Progenitor cell of endocrine pancreas (in vitro differentiated cells): Measurements from ENCODE around the gene SYNGAP1. TPM values are rescaled to one million over a fixed set of nuclear protein-coding genes. Genes with fewer than 3 reads are reported as not detected.
"Not testable (repeated sequence)": the region's sequence is repeated elsewhere in the genome, so short reads cannot be mapped to it uniquely, and the experiment has no call there.

Experiments
- DNase-seq: peaks from one replicate; pipeline ENCODE4 v3.0.0; 2021; ENCODE audit warnings: low spot score; ENCODE audit not compliant: unreplicated experiment
- H3K27ac Mint-ChIP-seq: 2 replicates; pipeline ENCODE4 v1.8.0; 2021; ENCODE audit warnings: mild to moderate bottlenecking, moderate library complexity, mixed read lengths
- H3K27me3 Mint-ChIP-seq: 2 replicates; pipeline ENCODE4 v1.8.0; 2021; ENCODE audit warnings: mixed read lengths
- H3K36me3 Mint-ChIP-seq: 2 replicates; pipeline ENCODE4 v1.8.0; 2022; ENCODE audit warnings: mixed read lengths; ENCODE audit not compliant: insufficient read depth
- H3K4me1 Mint-ChIP-seq: 2 replicates; pipeline ENCODE4 v1.8.0; 2021; ENCODE audit warnings: low read depth, mixed read lengths
- H3K4me3 Mint-ChIP-seq: 2 replicates; pipeline ENCODE4 v1.8.0; 2021; ENCODE audit warnings: low read depth, mild to moderate bottlenecking, moderate library complexity, mixed read lengths
- H3K9me3 Mint-ChIP-seq: 2 replicates; pipeline ENCODE4 v1.8.0; 2021; ENCODE audit warnings: low read depth, mixed read lengths
- total RNA-seq: library from RNA; stranded (reverse); gene quantifications from 2 replicates; pipeline ENCODE4 v1.2.1, GENCODE V29; 2021
- TF ChIP-seq, protein P1 (sequence below): fragments of 200-600 bp; sonication (generic); IDR thresholded peaks from one replicate; pipeline ENCODE4 v1.5.0; 2021; ENCODE audit warnings: antibody characterized with exemption, mild to moderate bottlenecking; ENCODE audit not compliant: unreplicated experiment

The SYNGAP1 gene
- total RNA-seq, 1 donor from 2014 or later: 60.3 TPM

DNA sequence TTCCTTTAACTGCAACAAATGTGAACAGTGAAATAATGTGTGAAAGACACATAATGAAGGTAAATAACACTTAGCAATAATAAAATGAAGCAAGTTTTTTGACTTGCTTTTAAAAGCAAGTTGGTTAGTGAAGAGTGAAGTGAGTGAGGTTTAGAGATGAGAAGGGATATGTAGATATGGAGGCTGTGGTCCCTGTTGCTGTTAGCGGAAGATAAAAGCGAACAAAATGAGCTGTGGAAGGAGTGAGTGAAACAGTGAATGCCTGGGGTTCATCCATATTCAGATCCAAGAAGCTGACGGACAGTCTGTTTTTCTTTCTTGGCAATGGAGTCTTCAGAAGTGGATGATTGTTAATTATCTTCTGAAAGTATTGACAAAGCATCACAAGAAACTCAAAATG lies 58.0 kb downstream of the SYNGAP1 start:
- no peak overlapping the region for H3K27ac Mint-ChIP-seq

GRCh38 chr6:33481192-33481591 lies 61.3 kb downstream of the SYNGAP1 start:
- TF ChIP-seq, protein P1, sequence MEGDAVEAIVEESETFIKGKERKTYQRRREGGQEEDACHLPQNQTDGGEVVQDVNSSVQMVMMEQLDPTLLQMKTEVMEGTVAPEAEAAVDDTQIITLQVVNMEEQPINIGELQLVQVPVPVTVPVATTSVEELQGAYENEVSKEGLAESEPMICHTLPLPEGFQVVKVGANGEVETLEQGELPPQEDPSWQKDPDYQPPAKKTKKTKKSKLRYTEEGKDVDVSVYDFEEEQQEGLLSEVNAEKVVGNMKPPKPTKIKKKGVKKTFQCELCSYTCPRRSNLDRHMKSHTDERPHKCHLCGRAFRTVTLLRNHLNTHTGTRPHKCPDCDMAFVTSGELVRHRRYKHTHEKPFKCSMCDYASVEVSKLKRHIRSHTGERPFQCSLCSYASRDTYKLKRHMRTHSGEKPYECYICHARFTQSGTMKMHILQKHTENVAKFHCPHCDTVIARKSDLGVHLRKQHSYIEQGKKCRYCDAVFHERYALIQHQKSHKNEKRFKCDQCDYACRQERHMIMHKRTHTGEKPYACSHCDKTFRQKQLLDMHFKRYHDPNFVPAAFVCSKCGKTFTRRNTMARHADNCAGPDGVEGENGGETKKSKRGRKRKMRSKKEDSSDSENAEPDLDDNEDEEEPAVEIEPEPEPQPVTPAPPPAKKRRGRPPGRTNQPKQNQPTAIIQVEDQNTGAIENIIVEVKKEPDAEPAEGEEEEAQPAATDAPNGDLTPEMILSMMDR: no peak
- no peak for DNase-seq
- H3K9me3 Mint-ChIP-seq: no peaks in the 10 kb centered on the region

More for the DNA sequence above, 58.0 kb downstream of the SYNGAP1 start:
- TF ChIP-seq, protein P1: no peak
- no peaks in the 10 kb centered on the region for H3K4me1 Mint-ChIP-seq
- no peak for DNase-seq
- H3K9me3 Mint-ChIP-seq: no peaks in the 10 kb centered on the region
- H3K27me3 Mint-ChIP-seq: peaks cover 5% of the 10 kb centered on the region
- H3K36me3 Mint-ChIP-seq: no peaks in the 10 kb centered on the region
- no peak overlapping the region for H3K4me3 Mint-ChIP-seq

GRCh38 chr6:33482620-33483019 lies 62.8 kb downstream of the SYNGAP1 start:
- H3K4me1 Mint-ChIP-seq, H3K27me3 Mint-ChIP-seq, H3K9me3 Mint-ChIP-seq, H3K36me3 Mint-ChIP-seq, DNase-seq, H3K4me3 Mint-ChIP-seq, H3K27ac Mint-ChIP-seq: not testable (repeated sequence)

More at GRCh38 chr6:33481192-33481591, 61.3 kb downstream of the SYNGAP1 start:
- Mint-ChIP-seq H3K27ac (no peak overlapping the region), H3K36me3 (no peaks in the 10 kb centered on the region), H3K4me3 (no peak overlapping the region), H3K27me3 (peaks cover 5% of the 10 kb centered on the region), H3K4me1 (no peaks in the 10 kb centered on the region)

- DNase-seq: no peak
- H3K27me3 Mint-ChIP-seq: no peaks in the 10 kb centered on the region
- H3K36me3 Mint-ChIP-seq: no peaks in the 10 kb centered on the region
- no peak overlapping the region for H3K27ac Mint-ChIP-seq
- H3K4me1 Mint-ChIP-seq: peaks cover 3% of the 10 kb centered on the region
- H3K9me3 Mint-ChIP-seq: peaks cover 3% of the 10 kb centered on the region
- TF ChIP-seq, protein P1: no peak
- no peak overlapping the region for H3K4me3 Mint-ChIP-seq
These were observed 63.8 kb downstream of the SYNGAP1 start for GRCh38 chr6:33483678-33484077.

DNA sequence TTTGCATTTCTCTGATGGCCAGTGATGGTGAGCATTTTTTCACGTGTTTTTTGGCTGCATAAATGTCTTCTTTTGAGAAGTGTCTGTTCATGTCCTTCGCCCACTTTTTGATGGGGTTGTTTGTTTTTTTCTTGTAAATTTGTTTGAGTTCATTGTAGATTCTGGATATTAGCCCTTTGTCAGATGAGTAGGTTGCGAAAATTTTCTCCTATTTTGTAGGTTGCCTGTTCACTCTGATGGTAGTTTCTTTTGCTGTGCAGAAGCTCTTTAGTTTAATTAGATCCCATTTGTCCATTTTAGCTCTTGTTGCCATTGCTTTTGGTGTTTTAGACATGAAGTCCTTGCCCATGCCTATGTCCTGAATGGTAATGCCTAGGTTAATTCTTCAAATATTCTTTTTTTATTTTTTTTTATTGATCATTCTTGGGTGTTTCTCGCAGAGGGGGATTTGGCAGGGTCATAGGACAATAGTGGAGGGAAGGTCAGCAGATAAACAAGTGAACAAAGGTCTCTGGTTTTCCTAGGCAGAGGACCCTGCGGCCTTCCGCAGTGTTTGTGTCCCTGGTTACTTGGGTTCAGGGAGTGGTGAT lies 64.9 kb downstream of the SYNGAP1 start:
- H3K4me1 Mint-ChIP-seq, DNase-seq, H3K36me3 Mint-ChIP-seq, H3K4me3 Mint-ChIP-seq, H3K27ac Mint-ChIP-seq, H3K27me3 Mint-ChIP-seq, H3K9me3 Mint-ChIP-seq: not testable (repeated sequence)

DNA sequence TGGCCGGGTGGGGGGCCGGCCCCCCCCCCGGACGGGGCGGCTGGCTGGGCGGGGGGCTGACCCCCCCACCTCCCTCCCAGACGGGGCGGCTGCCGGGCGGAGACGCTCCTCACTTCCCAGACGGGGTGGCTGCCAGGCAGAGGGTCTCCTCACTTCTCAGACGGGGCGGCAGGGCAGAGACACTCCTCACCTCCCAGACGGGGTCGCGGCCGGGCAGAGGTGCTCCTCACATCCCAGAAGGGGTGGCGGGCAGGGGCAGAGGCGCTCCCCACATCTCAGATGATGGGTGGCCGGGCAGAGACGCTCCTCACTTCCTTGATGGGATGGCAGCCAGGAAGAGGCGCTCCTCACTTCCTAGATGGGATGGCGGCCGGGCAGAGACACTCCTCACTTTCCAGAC lies 65.8 kb downstream of the SYNGAP1 start:
- H3K9me3 Mint-ChIP-seq: not testable (repeated sequence)

GRCh38 chr6:33488339-33488738 lies 68.5 kb downstream of the SYNGAP1 start:
- Mint-ChIP-seq H3K27me3 (no peaks in the 10 kb centered on the region), H3K27ac (no peak overlapping the region), H3K9me3 (peaks cover 3% of the 10 kb centered on the region), H3K36me3 (no peaks in the 10 kb centered on the region), H3K4me1 (peaks cover 3% of the 10 kb centered on the region), H3K4me3 (no peak overlapping the region)
- TF ChIP-seq, protein P1: no peak
- no peak for DNase-seq

More for the DNA sequence above, 65.8 kb downstream of the SYNGAP1 start:
- not testable (repeated sequence) for H3K4me3 Mint-ChIP-seq, H3K4me1 Mint-ChIP-seq, H3K27me3 Mint-ChIP-seq, DNase-seq, H3K36me3 Mint-ChIP-seq, H3K27ac Mint-ChIP-seq
